HFFc6 (cell line): ENCODE results near the gene HBG1. TPM values are rescaled to one million over a fixed set of nuclear protein-coding genes. Genes with fewer than 3 reads are reported as not detected.

ENCODE experiments used
- DNase-seq: peaks from one replicate; pipeline ENCODE4 v3.0.0-alpha.2; 2018
- H3K27ac Mint-ChIP-seq: 2 replicates; pipeline ENCODE4 v1.8.0; 2020; ENCODE audit warnings: mild to moderate bottlenecking, mixed read lengths
- H3K27me3 Mint-ChIP-seq: 2 replicates; pipeline ENCODE4 v1.8.0; 2021; ENCODE audit warnings: mild to moderate bottlenecking, moderate library complexity, mixed read lengths; ENCODE audit not compliant: insufficient read depth
- H3K36me3 Mint-ChIP-seq: 2 replicates; pipeline ENCODE4 v1.8.0; 2021; ENCODE audit warnings: low read depth, mixed read lengths
- H3K4me1 Mint-ChIP-seq: 2 replicates; pipeline ENCODE4 v1.8.0; 2020; ENCODE audit warnings: low read depth, mixed read lengths
- H3K4me3 Mint-ChIP-seq: 2 replicates; pipeline ENCODE4 v1.8.0; 2020; ENCODE audit warnings: mild to moderate bottlenecking, moderate library complexity, mixed read lengths
- H3K9me3 Mint-ChIP-seq: 2 replicates; pipeline ENCODE4 v1.8.0; 2020; ENCODE audit warnings: mild to moderate bottlenecking, mixed read lengths
- total RNA-seq, 6 experiments: library from RNA; stranded (reverse); fragmentation: NEBNext Ultra II Directional; extraction: Animal tissue kit (Norgen Biotek cat#: 25700); gene quantifications; 2 replicates in 1 of 6; 3 replicates in 5 of 6; pipeline ENCODE4 v1.2.3, GENCODE V29; 2021
- TF ChIP-seq, protein P1 (sequence below): fragments of 200-600 bp; sonication (generic); IDR thresholded peaks from 2 replicates; pipeline ENCODE4 v1.5.0; 2021; ENCODE audit warnings: antibody characterized with exemption, mild to moderate bottlenecking

Gene HBG1
- total RNA-seq, 6 experiments from 2014 or later = not detected

DNA sequence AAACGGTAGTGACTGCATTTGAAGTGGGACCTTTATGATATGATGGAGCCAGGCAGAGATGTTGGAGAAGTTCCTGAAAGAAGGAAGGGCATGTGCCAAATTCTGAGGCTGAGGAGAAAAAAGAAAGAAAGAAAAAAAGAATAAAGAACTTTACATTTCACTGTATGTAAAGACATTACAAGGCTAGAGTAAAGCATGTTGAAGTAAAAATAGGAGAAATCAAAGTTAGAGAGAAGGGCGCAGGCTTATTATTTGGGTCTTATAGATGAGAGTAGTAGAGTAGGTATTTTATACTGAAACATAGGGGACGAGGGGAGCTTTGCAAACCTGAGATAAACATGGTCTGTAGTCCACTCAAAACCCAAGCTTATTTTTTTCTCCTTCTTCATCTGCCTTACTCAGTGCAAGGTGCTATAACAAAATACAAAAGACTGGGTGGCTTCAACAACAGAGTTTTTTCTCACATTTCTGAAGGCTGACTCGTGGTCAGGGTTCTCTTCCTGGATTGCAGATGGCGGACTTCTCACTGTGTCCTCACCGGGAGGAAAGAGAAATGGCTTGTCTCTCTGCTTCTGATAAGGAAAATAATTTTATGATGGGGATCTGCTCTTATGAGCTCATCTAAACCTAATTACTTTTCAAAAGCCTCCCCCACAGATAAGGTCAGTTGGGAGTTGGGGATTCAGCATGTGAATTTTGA lies 2.7 kb downstream of the HBG1 start:
- H3K4me1 Mint-ChIP-seq = peaks cover 28% of the 10 kb centered on the region
- no peaks in the 10 kb centered on the region for H3K36me3 Mint-ChIP-seq
- no peaks in the 10 kb centered on the region for H3K9me3 Mint-ChIP-seq
- no peak overlapping the region for H3K27ac Mint-ChIP-seq
- TF ChIP-seq, protein P1, sequence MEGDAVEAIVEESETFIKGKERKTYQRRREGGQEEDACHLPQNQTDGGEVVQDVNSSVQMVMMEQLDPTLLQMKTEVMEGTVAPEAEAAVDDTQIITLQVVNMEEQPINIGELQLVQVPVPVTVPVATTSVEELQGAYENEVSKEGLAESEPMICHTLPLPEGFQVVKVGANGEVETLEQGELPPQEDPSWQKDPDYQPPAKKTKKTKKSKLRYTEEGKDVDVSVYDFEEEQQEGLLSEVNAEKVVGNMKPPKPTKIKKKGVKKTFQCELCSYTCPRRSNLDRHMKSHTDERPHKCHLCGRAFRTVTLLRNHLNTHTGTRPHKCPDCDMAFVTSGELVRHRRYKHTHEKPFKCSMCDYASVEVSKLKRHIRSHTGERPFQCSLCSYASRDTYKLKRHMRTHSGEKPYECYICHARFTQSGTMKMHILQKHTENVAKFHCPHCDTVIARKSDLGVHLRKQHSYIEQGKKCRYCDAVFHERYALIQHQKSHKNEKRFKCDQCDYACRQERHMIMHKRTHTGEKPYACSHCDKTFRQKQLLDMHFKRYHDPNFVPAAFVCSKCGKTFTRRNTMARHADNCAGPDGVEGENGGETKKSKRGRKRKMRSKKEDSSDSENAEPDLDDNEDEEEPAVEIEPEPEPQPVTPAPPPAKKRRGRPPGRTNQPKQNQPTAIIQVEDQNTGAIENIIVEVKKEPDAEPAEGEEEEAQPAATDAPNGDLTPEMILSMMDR = no peak
- H3K4me3 Mint-ChIP-seq = no peak overlapping the region; the same call in 1 of the 2 replicates
- DNase-seq = no peak
- H3K27me3 Mint-ChIP-seq = no peaks in the 10 kb centered on the region

DNA sequence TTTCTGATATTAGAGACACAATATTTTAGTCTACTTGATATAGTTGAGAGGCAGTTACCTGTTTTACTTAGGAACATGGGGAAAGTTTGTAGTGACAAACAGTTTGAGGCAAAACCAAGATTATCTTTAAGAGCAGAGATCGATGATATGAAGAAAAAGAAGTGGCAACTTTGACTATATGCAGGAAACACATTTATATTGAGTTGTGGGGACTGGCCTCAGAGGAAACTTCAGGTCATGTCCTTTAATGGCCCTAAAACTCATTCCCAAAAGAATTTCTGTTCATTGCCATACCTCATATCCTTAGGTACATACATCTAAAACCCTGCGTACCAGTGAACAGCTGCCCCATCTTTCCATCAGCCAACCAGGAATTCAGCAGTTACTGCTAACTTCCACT lies 4.5 kb downstream of the HBG1 start:
- no peaks in the 10 kb centered on the region for H3K9me3 Mint-ChIP-seq
- H3K27ac Mint-ChIP-seq = no peak overlapping the region
- TF ChIP-seq, protein P1 = no peak
- no peaks in the 10 kb centered on the region for H3K27me3 Mint-ChIP-seq
- no peak overlapping the region for H3K4me3 Mint-ChIP-seq
- no peak for DNase-seq
- peaks cover 34% of the 10 kb centered on the region for H3K4me1 Mint-ChIP-seq
- no peaks in the 10 kb centered on the region for H3K36me3 Mint-ChIP-seq

DNA sequence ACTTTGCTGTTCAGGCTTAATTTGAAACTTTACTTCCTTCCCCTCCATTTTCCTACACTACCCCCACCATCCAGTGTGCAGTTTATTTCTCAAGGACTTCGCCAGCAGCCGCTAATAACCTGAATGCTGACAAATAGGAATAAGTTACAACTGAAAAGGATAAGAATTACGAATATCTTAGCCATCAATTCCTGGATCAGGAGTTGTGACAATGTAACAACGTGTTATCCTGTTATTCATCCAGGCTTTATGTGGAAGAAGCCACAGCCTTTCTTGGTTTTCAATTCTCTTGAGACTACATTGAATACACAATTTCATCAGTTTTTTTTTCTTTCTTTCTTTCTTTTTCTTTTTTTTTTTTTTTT lies 5.9 kb downstream of the HBG1 start:
- Mint-ChIP-seq H3K4me3 (no peak overlapping the region), H3K27me3 (no peaks in the 10 kb centered on the region)

GRCh38 chr11:5242933-5243815 lies 6.5 kb downstream of the HBG1 start:
- H3K27ac Mint-ChIP-seq = no peak overlapping the region
- no peaks in the 10 kb centered on the region for H3K27me3 Mint-ChIP-seq
- peaks cover 34% of the 10 kb centered on the region for H3K4me1 Mint-ChIP-seq
- DNase-seq = no peak
- H3K9me3 Mint-ChIP-seq = no peaks in the 10 kb centered on the region
- H3K36me3 Mint-ChIP-seq = no peaks in the 10 kb centered on the region
- TF ChIP-seq, protein P1 = no peak
- no peak overlapping the region for H3K4me3 Mint-ChIP-seq

More for the DNA sequence above, 5.9 kb downstream of the HBG1 start:
- no peak overlapping the region for H3K27ac Mint-ChIP-seq
- H3K36me3 Mint-ChIP-seq = no peaks in the 10 kb centered on the region
- H3K9me3 Mint-ChIP-seq = no peaks in the 10 kb centered on the region
- H3K4me1 Mint-ChIP-seq = peaks cover 34% of the 10 kb centered on the region
- TF ChIP-seq, protein P1 = no peak
- DNase-seq = no peak

GRCh38 chr11:5242208-5242607 lies 7.4 kb downstream of the HBG1 start:
- DNase-seq = no peak
- Mint-ChIP-seq H3K36me3 (no peaks in the 10 kb centered on the region), H3K27ac (no peak overlapping the region), H3K27me3 (no peaks in the 10 kb centered on the region), H3K4me1 (peaks cover 26% of the 10 kb centered on the region), H3K9me3 (no peaks in the 10 kb centered on the region), H3K4me3 (no peak overlapping the region)
- TF ChIP-seq, protein P1 = no peak
